ENCODE data around the gene NPAS3. TPM values are rescaled to one million over a fixed set of nuclear protein-coding genes. Genes with fewer than 3 reads are reported as not detected.

Gene NPAS3
- total RNA-seq, 1 experiment from 2014 or later, result not detected

DNA sequence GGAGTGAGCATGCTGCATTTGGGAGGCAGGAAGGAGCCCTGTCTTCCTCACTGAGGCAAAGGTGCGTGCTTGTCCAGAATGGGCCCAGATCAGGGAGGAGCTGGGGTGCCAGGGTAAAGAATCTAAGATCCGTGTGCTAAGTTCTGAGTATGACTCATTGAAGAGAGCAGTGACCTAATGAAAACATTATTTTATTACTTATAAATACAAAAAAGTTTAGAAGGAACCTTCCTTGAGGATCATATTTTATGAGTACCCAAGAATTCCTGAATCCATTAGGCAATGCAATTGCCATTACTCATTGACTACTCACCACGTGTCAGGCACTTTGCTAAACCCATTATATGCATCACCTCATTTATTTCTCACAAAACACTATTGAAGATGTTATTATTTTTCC, 747.5 kb downstream of the NPAS3 start:
- no peak overlapping the region for H3K4me2 ChIP-seq (ENCODE audit: low read length)
- CTCF ChIA-PET, result no interaction called here
- intact Hi-C loops (cut with micrococcal nuclease), result no loop called here
- H3K9me2 ChIP-seq (ENCODE audit: insufficient read depth), result no peaks in the 10 kb centered on the region
- DNase-seq (ENCODE audit: low read depth, low spot score) (no peak), ATAC-seq (no peak)
- H3K27me3 ChIP-seq (ENCODE audit: insufficient read depth, low read length), result no peaks in the 10 kb centered on the region
- no peak overlapping the region for H3K9ac ChIP-seq (ENCODE audit: low read length)
- H2AFZ ChIP-seq (ENCODE audit: low read depth, low read length, poor library complexity, severe bottlenecking), result no peak overlapping the region
- no peaks in the 10 kb centered on the region for H3K4me1 ChIP-seq (ENCODE audit: control insufficient read depth in 1 of 2, insufficient read depth in 2 of 2, low read length in 2 of 2)
- POLR2A ChIA-PET, result no interaction called here
- no peaks in the 10 kb centered on the region for H3K79me2 ChIP-seq (ENCODE audit: insufficient read depth, low read length)
- TF ChIP-seq POLR2AphosphoS5 (IDR thresholded peaks at IDR 0.05; ENCODE audit: low read depth, low read length), result no peak
- no peak for TF ChIP-seq JUND (IDR thresholded peaks at IDR 0.05)
- TF ChIP-seq MAX (IDR thresholded peaks at IDR 0.05), result no peak
- no peak for TF ChIP-seq SP1 (IDR thresholded peaks at IDR 0.05; ENCODE audit: low read depth)
- no peak for TF ChIP-seq POLR2A (IDR thresholded peaks at IDR 0.05; ENCODE audit: borderline replicate concordance, extremely low read depth, insufficient read depth, insufficient read length)
- no peak for TF ChIP-seq RAD21 (IDR thresholded peaks at IDR 0.05; ENCODE audit: low read depth)
- no peak for TF ChIP-seq ELF1 (IDR thresholded peaks at IDR 0.05; ENCODE audit: borderline replicate concordance, low read depth)
- TF ChIP-seq, protein P1, sequence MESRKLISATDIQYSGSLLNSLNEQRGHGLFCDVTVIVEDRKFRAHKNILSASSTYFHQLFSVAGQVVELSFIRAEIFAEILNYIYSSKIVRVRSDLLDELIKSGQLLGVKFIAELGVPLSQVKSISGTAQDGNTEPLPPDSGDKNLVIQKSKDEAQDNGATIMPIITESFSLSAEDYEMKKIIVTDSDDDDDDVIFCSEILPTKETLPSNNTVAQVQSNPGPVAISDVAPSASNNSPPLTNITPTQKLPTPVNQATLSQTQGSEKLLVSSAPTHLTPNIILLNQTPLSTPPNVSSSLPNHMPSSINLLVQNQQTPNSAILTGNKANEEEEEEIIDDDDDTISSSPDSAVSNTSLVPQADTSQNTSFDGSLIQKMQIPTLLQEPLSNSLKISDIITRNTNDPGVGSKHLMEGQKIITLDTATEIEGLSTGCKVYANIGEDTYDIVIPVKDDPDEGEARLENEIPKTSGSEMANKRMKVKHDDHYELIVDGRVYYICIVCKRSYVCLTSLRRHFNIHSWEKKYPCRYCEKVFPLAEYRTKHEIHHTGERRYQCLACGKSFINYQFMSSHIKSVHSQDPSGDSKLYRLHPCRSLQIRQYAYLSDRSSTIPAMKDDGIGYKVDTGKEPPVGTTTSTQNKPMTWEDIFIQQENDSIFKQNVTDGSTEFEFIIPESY (IDR thresholded peaks at IDR 0.05; ENCODE audit: extremely low read depth, insufficient replicate concordance, low read length), result no peak
- TF ChIP-seq TCF7L2 (IDR thresholded peaks at IDR 0.05; ENCODE audit: borderline replicate concordance, extremely low read depth, insufficient read depth, insufficient read length), result no peak
- TF ChIP-seq ZFX (IDR thresholded peaks at IDR 0.05), result no peak
- TF ChIP-seq EZH2phosphoT487 (IDR thresholded peaks at IDR 0.05; ENCODE audit: borderline replicate concordance), result no peak
- no peaks in the 10 kb centered on the region for H3K36me3 ChIP-seq (ENCODE audit: control insufficient read depth in 1 of 2, insufficient read depth in 2 of 2, low read length in 2 of 2)
- H3K4me3 ChIP-seq (replicated peaks in 1 of 2; ENCODE audit: low read depth in 1 of 2, low read length in 2 of 2), result no peak overlapping the region
- RAD21 ChIA-PET (ENCODE audit: low non-redundant PET in 1 of 2, low total read pairs in 2 of 2, uncharacterized antibody in 2 of 2, unreplicated experiment in 2 of 2), result no interaction called here
- no peaks in the 10 kb centered on the region for H3K9me3 ChIP-seq (ENCODE audit: control insufficient read depth in 1 of 2, insufficient read depth in 1 of 2, low read depth in 1 of 2, low read length in 2 of 2)
- no peaks in the 10 kb centered on the region for H4K20me1 ChIP-seq (ENCODE audit: insufficient read depth)
- H3K27ac ChIP-seq (ENCODE audit: low read depth, low read length), result no peak overlapping the region
- BruUV-seq (replicated peaks), result no TSS peak
